OCI-LY7 (cell line): ENCODE measurements around the gene KCNQ1.

Source experiments
- EZH2phosphoT487 ChIP-seq: fragments of 200-600 bp; sonication (generic); IDR thresholded peaks from 2 replicates; pipeline ENCODE4 v1.6.1; 2018; ENCODE audit warnings: low read depth, borderline replicate concordance, mild to moderate bottlenecking, mixed run types, antibody characterized with exemption, low read length, moderate library complexity, mixed read lengths
- TF ChIP-seq, protein P1 (sequence below): fragments of 200-600 bp; sonication (generic); conservative IDR thresholded peaks from 2 replicates; pipeline ENCODE4 v1.5.1; 2014; ENCODE audit warnings: mild to moderate bottlenecking, antibody characterized with exemption, low read length, moderate library complexity, mixed read lengths

- TF ChIP-seq, protein P1, sequence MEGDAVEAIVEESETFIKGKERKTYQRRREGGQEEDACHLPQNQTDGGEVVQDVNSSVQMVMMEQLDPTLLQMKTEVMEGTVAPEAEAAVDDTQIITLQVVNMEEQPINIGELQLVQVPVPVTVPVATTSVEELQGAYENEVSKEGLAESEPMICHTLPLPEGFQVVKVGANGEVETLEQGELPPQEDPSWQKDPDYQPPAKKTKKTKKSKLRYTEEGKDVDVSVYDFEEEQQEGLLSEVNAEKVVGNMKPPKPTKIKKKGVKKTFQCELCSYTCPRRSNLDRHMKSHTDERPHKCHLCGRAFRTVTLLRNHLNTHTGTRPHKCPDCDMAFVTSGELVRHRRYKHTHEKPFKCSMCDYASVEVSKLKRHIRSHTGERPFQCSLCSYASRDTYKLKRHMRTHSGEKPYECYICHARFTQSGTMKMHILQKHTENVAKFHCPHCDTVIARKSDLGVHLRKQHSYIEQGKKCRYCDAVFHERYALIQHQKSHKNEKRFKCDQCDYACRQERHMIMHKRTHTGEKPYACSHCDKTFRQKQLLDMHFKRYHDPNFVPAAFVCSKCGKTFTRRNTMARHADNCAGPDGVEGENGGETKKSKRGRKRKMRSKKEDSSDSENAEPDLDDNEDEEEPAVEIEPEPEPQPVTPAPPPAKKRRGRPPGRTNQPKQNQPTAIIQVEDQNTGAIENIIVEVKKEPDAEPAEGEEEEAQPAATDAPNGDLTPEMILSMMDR: no peak
- no peak for TF ChIP-seq EZH2phosphoT487
Observed at GRCh38 chr11:2767801-2768200, 323.0 kb downstream of the KCNQ1 start.
